PC-9 (cell line): ENCODE measurements around the gene AUTS2.

Experiments
- CTCF ChIP-seq: fragments of 200-600 bp; sonication (generic); conservative IDR thresholded peaks from 2 replicates; pipeline ENCODE4 v1.6.1; 2017; ENCODE audit warnings: mixed run types, antibody characterized with exemption, mild to moderate bottlenecking, moderate library complexity
- EZH2 ChIP-seq: fragments of 200-600 bp; sonication (generic); IDR thresholded peaks from 2 replicates; pipeline ENCODE4 v1.8.0; 2017; ENCODE audit warnings: antibody characterized with exemption, low read depth

GRCh38 chr7:69612981-69613380 is 14.7 kb downstream of the AUTS2 start:
- TF ChIP-seq EZH2: no peak
- no peak for TF ChIP-seq CTCF
